GM10248 (cell line): ENCODE results near the gene SSRP1.
"Not testable (repeated sequence)": the region's sequence is repeated elsewhere in the genome, so short reads cannot be mapped to it uniquely, and the experiment has no call there.

Experiments
- CTCF ChIA-PET: fragments of 300-600 bp; sonication (Branson Sonifier 250); formaldehyde crosslinking; extraction: SDS; loops from one replicate; lab custom pipeline; 2021; ENCODE audit warnings: antibody characterized with exemption; lab: Yijun Ruan, JAX
- POLR2A ChIA-PET: fragments of 350-650 bp; sonication (Branson Sonifier 250); formaldehyde crosslinking; extraction: SDS; loops from one replicate; lab custom pipeline; 2020; ENCODE audit warnings: antibody characterized with exemption; lab: Yijun Ruan, JAX
- DNase-seq: peaks from one replicate; pipeline ENCODE4 v3.0.0; 2012; ENCODE audit errors: extremely low spot score
- CTCF ChIP-seq: IDR thresholded peaks from 2 replicates; pipeline ENCODE4 v1.5.1; 2012; ENCODE audit warnings: mild to moderate bottlenecking, low read depth; ENCODE audit errors: extremely low read depth, missing control alignments, control extremely low read depth

Gene SSRP1

GRCh38 chr11:57368845-57369232 lies 33.1 kb upstream of the SSRP1 start:
- ChIA-PET POLR2A (no interaction called here), CTCF (interaction anchor here (1.0 to 1.6 kb wide), 2 partner anchors 12 to 31 kb away, joined by 3 to 4 read pairs; no protein-coding TSS in a partner anchor)
- DNase-seq = no peak
- no peak for TF ChIP-seq CTCF

GRCh38 chr11:57368106-57368844 lies 32.6 kb upstream of the SSRP1 start:
- DNase-seq = no peak
- CTCF ChIA-PET = interaction anchor here (1.0 to 1.6 kb wide), 3 partner anchors 10 to 32 kb away, joined by 3 to 4 read pairs (median 3); no protein-coding TSS in a partner anchor
- POLR2A ChIA-PET = no interaction called here
- no peak for TF ChIP-seq CTCF

GRCh38 chr11:57364851-57365660 lies 29.4 kb upstream of the SSRP1 start:
- DNase-seq = no peak
- POLR2A ChIA-PET = no interaction called here
- CTCF ChIA-PET = interaction anchor here (1.3 to 1.5 kb wide), 2 partner anchors 7 to 14 kb away, joined by 3 to 4 read pairs; no protein-coding TSS in a partner anchor
- TF ChIP-seq CTCF = no peak

- ChIA-PET POLR2A (no interaction called here), CTCF (interaction anchor here (0.6 to 2.5 kb wide), 13 partner anchors 11 to 164 kb away, joined by 3 to 16 read pairs (median 3); partner anchors contain the start of genes P2RX3, PRG3, RTN4RL2 and SSRP1)
- TF ChIP-seq CTCF = no peak
- no peak for DNase-seq
These were observed 27.7 kb upstream of the SSRP1 start for GRCh38 chr11:57363131-57364080.

DNA sequence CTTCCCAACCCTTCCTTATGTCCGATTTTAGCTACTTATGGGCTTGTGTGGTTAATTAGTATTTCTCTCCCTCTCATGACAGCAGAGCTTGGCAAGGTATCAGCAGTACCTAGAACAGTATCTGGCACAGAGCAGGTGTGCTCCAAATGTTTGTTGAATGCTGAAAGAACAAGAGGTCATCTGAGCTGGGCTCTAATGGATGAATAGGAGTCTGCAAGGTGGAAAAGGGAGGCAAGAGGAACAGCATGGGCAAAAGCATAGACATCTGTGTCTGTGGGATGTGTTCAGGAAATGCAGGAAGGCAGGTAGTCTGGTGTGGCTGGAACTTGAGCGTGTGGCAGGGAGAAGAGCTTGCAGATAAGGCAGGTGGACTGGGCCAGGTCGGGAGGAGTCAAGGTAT lies 26.2 kb upstream of the SSRP1 start:
- ChIA-PET CTCF (interaction anchor here (0.8 to 6.2 kb wide), 16 partner anchors 8 to 282 kb away, joined by 3 to 32 read pairs (median 4); partner anchors contain the start of genes P2RX3, PRG3 and SSRP1), POLR2A (no interaction called here)
- TF ChIP-seq CTCF = no peak
- no peak for DNase-seq

- CTCF ChIA-PET = interaction anchor here (1.1 to 6.2 kb wide), 9 partner anchors 8 to 283 kb away, joined by 3 to 32 read pairs (median 4); no protein-coding TSS in a partner anchor
- DNase-seq, POLR2A ChIA-PET: not testable (repeated sequence)
These were observed 25.7 kb upstream of the SSRP1 start for GRCh38 chr11:57361420-57361819.
